Endothelial cell of umbilical vein (primary cell): ENCODE data around the gene ZKSCAN1. TPM values are rescaled to one million over a fixed set of nuclear protein-coding genes. Genes with fewer than 3 reads are reported as not detected.

Experiments used
- BruUV-seq: library from RNA; stranded (reverse); fragments of 400-500 nt; replicated peaks from 2 replicates; lab custom pipeline; 2021; lab: Mats Ljungman, UMichigan
- CTCF ChIA-PET: fragments of 300-600, 350-600 bp; sonication (Branson Sonifier 250); formaldehyde crosslinking; loops from one replicate; lab custom pipeline; 2021; ENCODE audit warnings: antibody characterized with exemption, inconsistent platforms; lab: Charles Lee
- POLR2A ChIA-PET: fragments of 300-600, 350-600 bp; sonication (Branson Sonifier 250); formaldehyde crosslinking; loops from one replicate; lab custom pipeline; 2021; ENCODE audit warnings: antibody characterized with exemption, inconsistent platforms; lab: Charles Lee
- DNase-seq: peaks from one replicate; pipeline ENCODE4 v3.0.0-alpha.2; 2011; ENCODE audit warnings: low read depth, low spot score
- FAIRE-seq: peaks from 2 replicates; lab custom pipeline; 2011; peaks lifted over from hg19 to GRCh38; lab: Jason Lieb, UNC
- H2AFZ ChIP-seq: 2 replicates; pipeline ENCODE4 v1.6.0; 2012; ENCODE audit warnings: low read depth, low read length, control low read depth, inconsistent platforms
- H3K27ac ChIP-seq: 2 replicates; pipeline ENCODE4 v1.5.1; 2011; ENCODE audit warnings: low read depth, mild to moderate bottlenecking, control low read depth, low read length, moderate library complexity; ENCODE audit not compliant: insufficient read depth
- H3K27me3 ChIP-seq, 2 experiments: 2 replicates each; pipeline versions ENCODE4 v1.6.0 to v1.6.1; 2011; ENCODE audit warnings: low read length in 2 of 2, mixed read lengths in 1 of 2; ENCODE audit not compliant: control insufficient read depth in 2 of 2, insufficient read depth in 2 of 2
- H3K36me3 ChIP-seq, 2 experiments: 2 replicates in 1 of 2; 3 replicates in 1 of 2; pipeline ENCODE4 v1.5.1; 2011; ENCODE audit warnings: low read length in 2 of 2, mild to moderate bottlenecking in 1 of 2, moderate library complexity in 1 of 2; ENCODE audit not compliant: control insufficient read depth in 2 of 2, insufficient read depth in 2 of 2; ENCODE audit errors: extremely low read depth in 1 of 2
- H3K4me1 ChIP-seq: 3 replicates; pipeline ENCODE4 v1.5.1; 2011; ENCODE audit warnings: mild to moderate bottlenecking, low read length; ENCODE audit not compliant: control insufficient read depth, insufficient read depth; ENCODE audit errors: extremely low read depth
- H3K4me2 ChIP-seq: 2 replicates; pipeline ENCODE4 v1.6.1; 2011; ENCODE audit warnings: low read length, control low read depth, mixed read lengths; ENCODE audit not compliant: insufficient read depth
- H3K4me3 ChIP-seq, 3 experiments: fragments of 200-600 bp in 1 of 3; sonication (generic), shearing (Covaris generic) in 1 of 3; replicated peaks in 1 of 3; 2 replicates each; pipeline ENCODE4 v1.5.1; 2011 to 2016; ENCODE audit warnings: control low read depth in 3 of 3, low read length in 3 of 3, mild to moderate bottlenecking in 2 of 3, inconsistent platforms in 1 of 3, low read depth in 1 of 3, moderate library complexity in 1 of 3; ENCODE audit not compliant: insufficient read depth in 1 of 3
- H3K79me2 ChIP-seq: 2 replicates; pipeline ENCODE4 v1.6.0; 2012; ENCODE audit warnings: low read length, inconsistent platforms; ENCODE audit not compliant: control insufficient read depth, insufficient read depth
- H3K9ac ChIP-seq: replicated peaks from 2 replicates; pipeline ENCODE3; 2011; ENCODE audit warnings: low read length, control low read depth; ENCODE audit not compliant: insufficient read depth; ENCODE audit errors: extremely low read depth
- H3K9me1 ChIP-seq: replicated peaks from 3 replicates; pipeline ENCODE4 v1.6.0; 2011; ENCODE audit warnings: mild to moderate bottlenecking, low read length; ENCODE audit not compliant: control insufficient read depth, insufficient read depth; ENCODE audit errors: extremely low read depth
- H3K9me3 ChIP-seq: replicated peaks from 2 replicates; pipeline ENCODE4 v1.5.1; 2012; ENCODE audit warnings: low read length, inconsistent platforms; ENCODE audit not compliant: control insufficient read depth, insufficient read depth
- H4K20me1 ChIP-seq: replicated peaks from 2 replicates; pipeline ENCODE3; 2011; ENCODE audit warnings: mild to moderate bottlenecking, low read length; ENCODE audit not compliant: control insufficient read depth, insufficient read depth; ENCODE audit errors: extremely low read depth
- CTCF ChIP-seq, 2 donors: IDR thresholded peaks; 1 replicate in 1 of 2; 2 replicates in 1 of 2; pipeline ENCODE4 v1.5.1; 2011; ENCODE audit warnings: low read length in 2 of 2, mild to moderate bottlenecking in 2 of 2, moderate library complexity in 2 of 2, control low read depth in 1 of 2, inconsistent platforms in 1 of 2, low read depth in 1 of 2; ENCODE audit not compliant: insufficient read depth in 1 of 2; ENCODE audit errors: extremely low read depth in 1 of 2
- EZH2 ChIP-seq: IDR thresholded peaks from 2 replicates; pipeline ENCODE4 v1.6.1; 2012; ENCODE audit warnings: borderline replicate concordance, low read depth, mild to moderate bottlenecking, moderate library complexity, low read length, inconsistent platforms; ENCODE audit not compliant: severe bottlenecking
- FOS ChIP-seq: IDR thresholded peaks from 2 replicates; pipeline ENCODE4 v1.6.1; 2011; ENCODE audit warnings: mild to moderate bottlenecking, low read length, moderate library complexity, borderline replicate concordance; ENCODE audit not compliant: insufficient read depth
- GATA2 ChIP-seq: IDR thresholded peaks from 2 replicates; pipeline ENCODE4 v1.7.0; 2011; ENCODE audit warnings: low read depth, mild to moderate bottlenecking, moderate library complexity, mixed read lengths, low read length; ENCODE audit not compliant: insufficient read length, insufficient read depth
- JUN ChIP-seq: IDR thresholded peaks from 2 replicates; pipeline ENCODE4 v1.6.1; 2011; ENCODE audit warnings: borderline replicate concordance, low read depth; ENCODE audit not compliant: insufficient read length, insufficient read depth
- MYC ChIP-seq: IDR thresholded peaks from one replicate; pipeline ENCODE4 v1.6.1; 2011; ENCODE audit warnings: mild to moderate bottlenecking, low read depth, low read length
- POLR2A ChIP-seq: IDR thresholded peaks from 2 replicates; pipeline ENCODE4 v1.6.1; 2012; ENCODE audit warnings: low read depth, mild to moderate bottlenecking, control low read depth, low read length
- POLR2AphosphoS5 ChIP-seq: IDR thresholded peaks from 2 replicates; pipeline ENCODE4 v1.6.1; 2012; ENCODE audit warnings: low read depth, mild to moderate bottlenecking, control low read depth, low read length, moderate library complexity; ENCODE audit not compliant: insufficient read depth
- dilution Hi-C: fragments of 300-500 bp; cut with MboI; formaldehyde crosslinking; loops from one replicate; pipeline ENCODE4 v1.15.0; 2019; ENCODE audit warnings: low sequenced_read_pairs; ENCODE audit not compliant: extremely low pct_ligation_motif_present
- intact Hi-C: fragments of 100-400 bp; cut with micrococcal nuclease; formaldehyde crosslinking; loops from one replicate; pipeline ENCODE4 v1.10.0; 2022
- polyA plus RNA-seq, 4 experiments: library from polyadenylated mRNA; depleted of rRNA in 3 of 4; stranded (reverse) in 3 of 4; unstranded in 1 of 4; fragments of >200 nt; gene quantifications; 2 replicates each; pipeline versions ENCODE4 v1.2.1 to v1.2.3, GENCODE V29; 2011 to 2012; ENCODE audit warnings: missing spikeins in 1 of 4
- total RNA-seq: library from RNA; stranded (reverse); gene quantifications from 2 replicates; pipeline ENCODE4 v1.2.3, GENCODE V29; 2021
- TF ChIP-seq, protein P1 (sequence below): IDR thresholded peaks from 2 replicates; pipeline ENCODE4 v1.6.1; 2011; ENCODE audit not compliant: insufficient read depth, insufficient read length

The ZKSCAN1 gene
- total and polyA plus RNA-seq, 2 donors (not counting 3 experiments of a cell fraction or from before 2014, with no cell fraction given), result 12.3 to 57.8 TPM

GRCh38 chr7:100010901-100011300 is 4.5 kb upstream of the ZKSCAN1 start:
- Histone ChIP-seq H3K27ac (no peak overlapping the region), H3K4me3 (no peak overlapping the region), H3K4me2 (no peak overlapping the region), H3K27me3 (no peaks in the 10 kb centered on the region), H3K4me1 (peaks cover 4% of the 10 kb centered on the region), H2AFZ (no peak overlapping the region), H4K20me1 (no peaks in the 10 kb centered on the region), H3K9me1 (no peaks in the 10 kb centered on the region), H3K9me3 (no peaks in the 10 kb centered on the region), H3K9ac (no peak overlapping the region), H3K79me2 (peaks cover 3% of the 10 kb centered on the region), H3K36me3 (no peaks in the 10 kb centered on the region)
- no TSS peak for BruUV-seq
- no peak for DNase-seq
- POLR2A ChIA-PET, result interaction anchor here (0.7 kb wide), 1 partner anchor 14 kb away, joined by 4 read pairs; no protein-coding TSS in a partner anchor
- intact Hi-C loops (no loop called here), dilution Hi-C loops (no loop called here)
- TF ChIP-seq GATA2 (no peak), POLR2AphosphoS5 (no peak), POLR2A (no peak), FOS (no peak), CTCF (IDR thresholded peaks at IDR 0.05; ENCODE audit: extremely low read depth in 1 of 2, insufficient read depth in 1 of 2, low read depth in 1 of 2, low read length in 2 of 2) (no peak), MYC (no peak), EZH2 (no peak), JUN (no peak)
- TF ChIP-seq, protein P1, sequence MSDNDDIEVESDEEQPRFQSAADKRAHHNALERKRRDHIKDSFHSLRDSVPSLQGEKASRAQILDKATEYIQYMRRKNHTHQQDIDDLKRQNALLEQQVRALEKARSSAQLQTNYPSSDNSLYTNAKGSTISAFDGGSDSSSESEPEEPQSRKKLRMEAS, result no peak
- FAIRE-seq, result no peak
- CTCF ChIA-PET, result interaction anchor here (1.1 kb wide), 1 partner anchor 17 kb away, joined by 5 read pairs; no protein-coding TSS in a partner anchor
